GM13977 (cell line): ENCODE measurements around the gene CST1.
"Not testable (repeated sequence)": the region's sequence is repeated elsewhere in the genome, so short reads cannot be mapped to it uniquely, and the experiment has no call there.

Source experiments
- DNase-seq: peaks from one replicate; pipeline ENCODE4 v3.0.0; 2012; ENCODE audit warnings: low spot score
- CTCF ChIP-seq: IDR thresholded peaks from 2 replicates; pipeline ENCODE4 v1.5.1; 2012; ENCODE audit warnings: mild to moderate bottlenecking, control low read depth; ENCODE audit not compliant: insufficient read depth; ENCODE audit errors: extremely low read depth, missing control alignments
- in situ Hi-C: fragments of 300-500 bp; cut with MboI; formaldehyde crosslinking; loops from one replicate; pipeline ENCODE4 v1.12.0; 2022; ENCODE audit warnings: low sequenced_read_pairs, low pct_unique_long_range_greater_than_20kb, mixed read lengths, inconsistent platforms; ENCODE audit not compliant: unreplicated experiment

CST1 gene

DNA sequence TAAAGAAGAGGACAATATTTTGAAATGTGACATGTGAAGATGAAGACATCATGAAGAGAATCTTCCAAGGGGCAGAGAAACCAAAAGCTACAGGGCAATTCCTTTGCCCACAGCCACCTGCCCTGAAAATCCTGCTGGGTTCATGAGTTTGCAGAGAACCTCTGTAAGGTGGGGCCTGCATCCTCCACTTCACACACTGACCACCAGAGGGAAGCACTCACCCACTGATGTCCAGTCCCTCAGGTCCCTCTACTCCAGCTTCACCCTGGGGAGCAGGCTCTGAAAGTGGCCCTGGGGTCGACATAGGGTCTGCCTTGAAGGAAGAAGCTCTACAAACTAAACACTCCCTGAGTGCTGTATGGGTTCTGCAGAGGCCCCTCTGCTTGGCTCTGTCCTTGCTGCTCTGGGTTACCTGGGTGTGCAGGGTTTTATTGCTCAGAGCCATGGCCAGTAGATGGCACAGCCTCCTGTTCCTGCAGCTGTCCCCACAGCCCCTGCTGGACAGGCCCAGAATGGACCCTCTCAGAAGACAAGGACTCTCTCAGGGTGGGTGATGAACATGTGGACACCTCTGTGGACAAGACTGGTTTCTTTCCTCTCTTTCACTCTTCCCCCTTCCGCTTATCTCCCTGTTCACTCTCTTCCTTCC, 27.0 kb downstream of the CST1 start:
- in situ Hi-C loops: loop anchor here (25.0 kb wide), 1 partner anchor 89 kb away; no protein-coding TSS in a partner anchor
- DNase-seq: not testable (repeated sequence)
- peak; percentile 56 for TF ChIP-seq CTCF

DNA sequence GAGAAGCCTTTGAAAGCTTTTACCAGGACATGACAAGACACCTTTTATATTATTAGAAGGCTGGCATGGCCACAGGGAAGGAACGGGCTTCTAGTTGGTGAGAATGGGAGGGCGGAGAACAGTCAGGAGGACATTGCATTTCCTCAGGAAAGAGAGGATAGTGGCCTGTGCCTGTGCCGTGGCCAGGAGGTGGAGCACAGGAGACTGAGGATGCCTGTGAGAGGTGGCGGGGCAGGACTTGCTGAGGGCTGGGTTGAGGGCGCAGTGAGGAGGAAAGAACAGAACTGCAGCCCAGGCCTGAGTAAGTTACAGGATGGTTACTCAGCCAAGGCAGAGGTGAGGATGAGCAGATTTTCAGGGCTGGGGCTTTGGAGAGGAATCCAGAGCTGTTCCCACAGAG, 27.9 kb downstream of the CST1 start:
- DNase-seq: not testable (repeated sequence)
- in situ Hi-C loops: loop anchor here (25.0 kb wide), 1 partner anchor 89 kb away; no protein-coding TSS in a partner anchor

DNA sequence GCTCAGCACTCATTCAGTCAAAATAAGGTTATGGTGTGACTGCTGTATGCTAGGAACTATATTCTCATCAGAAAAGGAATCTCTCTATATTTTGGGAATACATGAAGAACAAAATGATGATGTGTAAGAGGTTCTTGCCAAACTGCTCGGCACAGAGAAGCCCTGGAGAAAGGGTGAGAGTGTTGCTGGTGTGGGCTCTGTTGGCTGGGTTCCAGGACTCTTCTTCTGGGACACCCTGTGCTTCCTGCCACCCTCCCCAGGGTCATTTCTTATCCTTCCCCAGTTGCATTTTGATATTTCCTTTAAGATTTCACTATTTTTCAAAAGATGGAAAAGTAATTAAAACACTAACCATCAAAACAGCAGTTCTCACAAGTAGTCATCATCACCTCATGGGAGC, 28.8 kb downstream of the CST1 start:
- in situ Hi-C loops: loop anchor here (25.0 kb wide), 1 partner anchor 90 kb away; no protein-coding TSS in a partner anchor
- no peak for TF ChIP-seq CTCF
- DNase-seq: no peak

- DNase-seq: not testable (repeated sequence)
These were observed 31.4 kb downstream of the CST1 start for GRCh38 chr20:23719351-23719750.

GRCh38 chr20:23711778-23712177, 39.0 kb downstream of the CST1 start:
- DNase-seq: not testable (repeated sequence)
- in situ Hi-C loops: loop anchor here (25.0 kb wide), 1 partner anchor 101 kb away; no protein-coding TSS in a partner anchor

More at GRCh38 chr20:23719351-23719750, 31.4 kb downstream of the CST1 start:
- in situ Hi-C loops: loop anchor here (25.0 kb wide), 1 partner anchor 93 kb away; no protein-coding TSS in a partner anchor

GRCh38 chr20:23710771-23711170, 40.0 kb downstream of the CST1 start:
- no peak for DNase-seq
- no peak for TF ChIP-seq CTCF
- in situ Hi-C loops: loop anchor here (25.0 kb wide), 1 partner anchor 102 kb away; no protein-coding TSS in a partner anchor

DNA sequence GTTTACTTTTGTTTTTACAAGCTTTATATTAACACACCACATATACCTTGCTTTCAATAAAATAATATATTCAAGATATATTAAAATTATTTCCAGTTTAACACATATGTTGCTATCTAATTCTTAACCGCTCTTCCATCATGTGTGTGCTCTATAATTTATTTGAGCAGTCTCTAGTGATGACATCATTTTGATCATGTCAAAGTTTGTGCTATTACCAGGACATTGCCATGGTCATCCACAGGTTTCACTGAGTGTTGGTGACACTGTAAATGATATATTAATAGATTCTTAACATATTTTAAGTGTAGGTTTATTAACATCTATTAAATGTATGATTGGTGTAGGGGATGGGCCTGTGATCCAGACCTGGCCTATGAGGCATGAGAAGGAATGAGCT, 44.8 kb downstream of the CST1 start:
- in situ Hi-C loops: loop anchor here (25.0 kb wide), 1 partner anchor 106 kb away; no protein-coding TSS in a partner anchor
- no peak for TF ChIP-seq CTCF
- no peak for DNase-seq

DNA sequence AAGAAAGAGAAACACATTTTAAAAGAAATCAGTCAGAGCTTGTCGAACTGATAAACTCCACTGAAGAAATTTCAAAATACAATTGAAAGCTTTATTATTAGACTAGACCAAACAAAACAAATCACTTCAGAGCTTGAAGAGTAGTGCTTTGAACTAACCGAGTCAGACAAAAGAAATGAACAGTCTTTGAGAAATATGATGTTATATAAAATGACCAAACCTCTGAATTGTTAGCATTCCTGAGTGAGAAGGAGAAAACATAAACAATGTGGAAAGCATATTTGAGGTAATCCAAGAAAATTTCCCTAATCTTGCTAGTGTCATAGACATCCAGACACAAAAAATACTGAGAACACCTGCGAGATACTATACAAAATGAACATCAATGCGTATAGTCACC, 48.7 kb downstream of the CST1 start:
- no peak for TF ChIP-seq CTCF
- DNase-seq: no peak
- in situ Hi-C loops: loop anchor here (25.0 kb wide), 1 partner anchor 110 kb away; no protein-coding TSS in a partner anchor
